H1 (cell line): Measurements from ENCODE around the gene PTX4. TPM values are rescaled to one million over a fixed set of nuclear protein-coding genes. Genes with fewer than 3 reads are reported as not detected.

ENCODE experiments used
- CTCF ChIA-PET: fragments of 300-600 bp; sonication (Branson Sonifier 250); formaldehyde crosslinking; loops from one replicate; lab custom pipeline; 2021; ENCODE audit not compliant: partially characterized antibody; lab: Charles Lee
- POLR2A ChIA-PET: fragments of 300-600 bp; sonication (Branson Sonifier 250); formaldehyde crosslinking; loops from one replicate; lab custom pipeline; 2021; ENCODE audit warnings: inconsistent platforms; ENCODE audit not compliant: partially characterized antibody; lab: Charles Lee
- DNase-seq, 2 experiments: peaks; one replicate each; pipeline versions ENCODE4 v3.0.0 to v3.0.0-alpha.2; 2010 to 2022; ENCODE audit warnings: low spot score in 2 of 2, low read depth in 1 of 2, mixed read lengths in 1 of 2
- FAIRE-seq: peaks from 2 replicates; lab custom pipeline; 2011; peaks lifted over from hg19 to GRCh38; lab: Jason Lieb, UNC
- H2AFZ ChIP-seq: 2 replicates; pipeline ENCODE4 v1.8.1; 2012; ENCODE audit warnings: low read length, inconsistent platforms
- H2AK5ac ChIP-seq: 2 replicates; pipeline ENCODE4 v1.6.1; 2013; ENCODE audit warnings: low read depth, low read length
- H2BK120ac ChIP-seq: replicated peaks from 2 replicates; pipeline ENCODE3; 2013; ENCODE audit warnings: low read depth, low read length, inconsistent platforms
- H2BK12ac ChIP-seq: 2 replicates; pipeline ENCODE4 v1.6.1; 2013; ENCODE audit warnings: low read depth, low read length
- H2BK15ac ChIP-seq: 2 replicates; pipeline ENCODE4 v1.6.1; 2013; ENCODE audit warnings: low read length
- H2BK20ac ChIP-seq: 2 replicates; pipeline ENCODE4 v1.6.1; 2013; ENCODE audit warnings: low read length
- H2BK5ac ChIP-seq: 2 replicates; pipeline ENCODE4 v1.6.1; 2013; ENCODE audit warnings: low read depth, low read length
- H3K14ac ChIP-seq: 2 replicates; pipeline ENCODE4 v1.6.1; 2013; ENCODE audit warnings: inconsistent platforms; ENCODE audit not compliant: insufficient read length
- H3K18ac ChIP-seq: 2 replicates; pipeline ENCODE4 v1.6.1; 2013; ENCODE audit warnings: low read length; ENCODE audit errors: extremely low read depth
- H3K23ac ChIP-seq: 2 replicates; pipeline ENCODE4 v1.6.1; 2013; ENCODE audit warnings: inconsistent platforms; ENCODE audit not compliant: insufficient read length
- H3K23me2 ChIP-seq: 2 replicates; pipeline ENCODE4 v1.6.1; 2013; ENCODE audit warnings: low read depth, low read length
- H3K27ac ChIP-seq: 2 replicates; pipeline ENCODE4 v1.6.1; 2011; ENCODE audit warnings: low read depth, low read length, inconsistent platforms
- H3K27me3 ChIP-seq, 4 experiments: replicated peaks in 1 of 4; 1 replicate in 1 of 4; 2 replicates in 3 of 4; pipeline versions ENCODE4 v1.6.1 to v1.8.1; 2011 to 2013; ENCODE audit warnings: low read length in 3 of 4, mild to moderate bottlenecking in 3 of 4, inconsistent platforms in 2 of 4, mixed read lengths in 2 of 4, moderate library complexity in 1 of 4; ENCODE audit not compliant: control insufficient read depth in 3 of 4, insufficient read depth in 3 of 4; ENCODE audit errors: extremely low read depth in 1 of 4
- H3K36me3 ChIP-seq, 4 experiments: 2 replicates each; pipeline versions ENCODE4 v1.6.1 to v1.8.1; 2011 to 2013; ENCODE audit warnings: mild to moderate bottlenecking in 4 of 4, low read length in 3 of 4, moderate library complexity in 2 of 4, control low read depth in 1 of 4, inconsistent platforms in 1 of 4; ENCODE audit not compliant: insufficient read depth in 4 of 4, control insufficient read depth in 2 of 4
- H3K4ac ChIP-seq: replicated peaks from 2 replicates; pipeline ENCODE3; 2013; ENCODE audit warnings: low read length, low read depth, mixed read lengths, inconsistent platforms; ENCODE audit not compliant: insufficient read length
- H3K4me1 ChIP-seq, 4 experiments: replicated peaks in 1 of 4; 1 replicate in 1 of 4; 2 replicates in 3 of 4; pipeline versions ENCODE4 v1.6.1 to v1.8.1; 2011 to 2013; ENCODE audit warnings: low read length in 3 of 4, inconsistent platforms in 2 of 4, mixed read lengths in 1 of 4; ENCODE audit not compliant: insufficient read depth in 4 of 4, control insufficient read depth in 3 of 4
- H3K4me2 ChIP-seq, 2 experiments: 2 replicates each; pipeline versions ENCODE4 v1.6.1 to v1.8.1; 2011 to 2013; ENCODE audit warnings: low read depth in 2 of 2, low read length in 2 of 2, control low read depth in 1 of 2, inconsistent platforms in 1 of 2, mild to moderate bottlenecking in 1 of 2; ENCODE audit not compliant: insufficient read depth in 1 of 2
- H3K4me3 ChIP-seq, 4 experiments: fragments of 200-600, 300-600 bp in 1 of 4; sonication (generic), shearing (Covaris generic), sonication (Bioruptor Twin) in 1 of 4; 2 replicates each; pipeline versions ENCODE4 v1.5.1 to v1.8.1; 2011 to 2016; ENCODE audit warnings: low read length in 4 of 4, low read depth in 3 of 4, control low read depth in 2 of 4, inconsistent platforms in 2 of 4, mild to moderate bottlenecking in 2 of 4, mixed read lengths in 1 of 4, moderate library complexity in 1 of 4; ENCODE audit not compliant: insufficient read depth in 2 of 4; ENCODE audit errors: extremely low read depth in 1 of 4
- H3K56ac ChIP-seq: replicated peaks from 2 replicates; pipeline ENCODE3; 2013; ENCODE audit warnings: low read depth, mild to moderate bottlenecking, mixed read lengths, low read length, inconsistent platforms; ENCODE audit not compliant: insufficient read length
- H3K79me1 ChIP-seq: 2 replicates; pipeline ENCODE4 v1.6.1; 2013; ENCODE audit warnings: low read depth, low read length, control low read depth
- H3K79me2 ChIP-seq, 2 experiments: 2 replicates each; pipeline versions ENCODE4 v1.6.1 to v1.8.1; 2012 to 2013; ENCODE audit warnings: low read length in 2 of 2, mild to moderate bottlenecking in 2 of 2, inconsistent platforms in 1 of 2; ENCODE audit not compliant: insufficient read depth in 2 of 2, control insufficient read depth in 1 of 2
- H3K9ac ChIP-seq, 4 experiments: replicated peaks in 1 of 4; 1 replicate in 1 of 4; 2 replicates in 3 of 4; pipeline versions ENCODE4 v1.6.1 to v1.8.1; 2011 to 2013; ENCODE audit warnings: low read depth in 3 of 4, low read length in 3 of 4, control low read depth in 2 of 4, mild to moderate bottlenecking in 2 of 4, moderate library complexity in 2 of 4, inconsistent platforms in 1 of 4; ENCODE audit errors: extremely low read depth in 1 of 4
- H3K9me3 ChIP-seq, 2 experiments: 2 replicates each; pipeline versions ENCODE4 v1.6.1 to v1.8.1; 2012 to 2013; ENCODE audit warnings: mild to moderate bottlenecking in 2 of 2, moderate library complexity in 2 of 2, control low read depth in 1 of 2, inconsistent platforms in 1 of 2, low read depth in 1 of 2, low read length in 1 of 2, mixed read lengths in 1 of 2; ENCODE audit not compliant: insufficient read depth in 2 of 2
- H4K20me1 ChIP-seq, 2 experiments: replicated peaks in 1 of 2; 2 replicates each; pipeline versions ENCODE3 to v1.8.1; 2011 to 2013; ENCODE audit warnings: inconsistent platforms in 2 of 2, low read length in 2 of 2, mild to moderate bottlenecking in 1 of 2; ENCODE audit not compliant: insufficient read depth in 2 of 2, control insufficient read depth in 1 of 2
- H4K5ac ChIP-seq: 2 replicates; pipeline ENCODE4 v1.6.1; 2013; ENCODE audit warnings: low read length, low read depth, mixed read lengths, inconsistent platforms; ENCODE audit not compliant: insufficient read length
- H4K8ac ChIP-seq: 2 replicates; pipeline ENCODE4 v1.8.0; 2013; ENCODE audit warnings: mild to moderate bottlenecking, moderate library complexity, low read length, inconsistent platforms; ENCODE audit not compliant: insufficient read depth; ENCODE audit errors: extremely low read depth
- H4K91ac ChIP-seq: replicated peaks from 2 replicates; pipeline ENCODE3; 2013; ENCODE audit warnings: low read length, mixed read lengths, inconsistent platforms; ENCODE audit not compliant: insufficient read length
- CBX8 ChIP-seq: fragments of 300-800, 300-1000 bp; sonication (generic); IDR thresholded peaks from 2 replicates; pipeline ENCODE4 v1.7.1; 2016; ENCODE audit warnings: low read depth, low read length, borderline replicate concordance
- CTBP2 ChIP-seq: IDR thresholded peaks from 2 replicates; pipeline ENCODE4 v1.7.0; 2011; ENCODE audit warnings: borderline replicate concordance, mild to moderate bottlenecking, moderate library complexity, mixed read lengths, low read length; ENCODE audit not compliant: insufficient read depth, insufficient read length
- POLR2A ChIP-seq, 2 experiments: IDR thresholded peaks; 1 replicate in 1 of 2; 2 replicates in 1 of 2; pipeline ENCODE4 v1.6.1; 2011; ENCODE audit warnings: low read depth in 2 of 2, low read length in 2 of 2, mild to moderate bottlenecking in 2 of 2; ENCODE audit errors: control extremely low read depth in 1 of 2
- POLR2AphosphoS5 ChIP-seq: IDR thresholded peaks from 2 replicates; pipeline ENCODE4 v1.6.1; 2011; ENCODE audit warnings: low read depth, low read length
- RBBP5 ChIP-seq: IDR thresholded peaks from 2 replicates; pipeline ENCODE4 v1.7.1; 2012; ENCODE audit warnings: low read depth, mild to moderate bottlenecking, inconsistent platforms, low read length, moderate library complexity, borderline replicate concordance
- SIN3A ChIP-seq, 2 experiments: IDR thresholded peaks in 1 of 2; conservative IDR thresholded peaks in 1 of 2; 2 replicates each; pipeline ENCODE4 v1.6.1; 2011 to 2012; ENCODE audit warnings: low read length in 2 of 2, improper control_type of control experiment in 1 of 2, low read depth in 1 of 2, mild to moderate bottlenecking in 1 of 2
- WGBS, 2 experiments: shearing (Covaris generic) in 1 of 2; methylation state at CpG; one replicate each; pipeline versions ENCODE4 v1.1.6 to v1.1.7; 2013 to 2015; ENCODE audit warnings: low lambda C conversion rate in 2 of 2, mixed read lengths in 2 of 2, inconsistent platforms in 1 of 2, low coverage in 1 of 2, missing lambda C conversion rate in 1 of 2; ENCODE audit not compliant: insufficient replicate concordance in 2 of 2, insufficient coverage in 1 of 2, insufficient read length in 1 of 2; ENCODE audit errors: extremely low coverage in 1 of 2, missing lambda C conversion rate in 1 of 2; 5-methylcytosine and 5-hydroxymethylcytosine counted together
- polyA plus RNA-seq, 7 experiments: library from polyadenylated mRNA; depleted of rRNA in 3 of 7; stranded (reverse) in 5 of 7; unstranded in 2 of 7; fragments of >200 nt in 5 of 7; fragments of 200-250 nt in 2 of 7; gene quantifications; 1 replicate in 5 of 7; 2 replicates in 1 of 7; 4 replicates in 1 of 7; pipeline versions ENCODE4 v1.2.1 to v1.2.3, GENCODE V29; 2011 to 2013; ENCODE audit warnings: missing spikeins in 2 of 7, mixed read lengths in 2 of 7
- total RNA-seq: library from RNA; stranded (reverse); fragmentation: NEBNext Ultra II Directional; extraction: Animal tissue kit (Norgen Biotek cat#: 25700); gene quantifications from 2 replicates; pipeline ENCODE4 v1.2.1, GENCODE V29; 2021

PTX4 gene
- total and polyA plus RNA-seq, 2 of the 8 experiments (the other 6 are each of a cell fraction or from before 2014, with no cell fraction given) = not detected

GRCh38 chr16:1458336-1458976, 30.3 kb downstream of the PTX4 start:
- Histone ChIP-seq H3K79me1 (no peaks in the 10 kb centered on the region; the same call in 1 of the 2 replicates), H4K5ac (no peak overlapping the region), H3K4me2 (no peak overlapping the region), H3K56ac (no peak overlapping the region)
- no peak for TF ChIP-seq POLR2AphosphoS5
- TF ChIP-seq POLR2A (IDR thresholded peaks at IDR 0.05; ENCODE audit: control extremely low read depth in 1 of 2, low read depth in 2 of 2, low read length in 2 of 2) = no peak
- TF ChIP-seq CTBP2 = no peak
- TF ChIP-seq RBBP5 = no peak
- no peak for TF ChIP-seq CBX8
- TF ChIP-seq SIN3A (conservative IDR thresholded peaks at IDR 0.05 in 1 of 2, IDR thresholded peaks at IDR 0.05 in 1 of 2; ENCODE audit: low read depth in 1 of 2, low read length in 2 of 2) = no peak
- TF ChIP-seq, all 59 proteins: peak for 0
- ChIA-PET POLR2A (interaction anchor here (0.6 to 1.0 kb wide), 3 partner anchors 29 to 144 kb away, joined by 3 read pairs; no protein-coding TSS in a partner anchor), CTCF (interaction anchor here (0.6 kb wide), 2 partner anchors 28 to 98 kb away, joined by 3 to 4 read pairs; no protein-coding TSS in a partner anchor)
- Histone ChIP-seq H3K79me2 (no peaks in the 10 kb centered on the region; a peak in 1 of 4 replicates), H3K14ac (no peak overlapping the region), H3K9ac (no peak overlapping the region), H3K4ac (no peak overlapping the region), H3K36me3 (peaks cover 0 to 43% (median 11%) of the 10 kb centered on the region in 4 experiments; a peak in 6 of 8 replicates), H2BK20ac (no peak overlapping the region), H3K4me1 (no peaks in the 10 kb centered on the region), H3K9me3 (no peaks in the 10 kb centered on the region), H3K27ac (no peak overlapping the region), H3K18ac (no peak overlapping the region), H2BK120ac (no peak overlapping the region), H4K20me1 (peaks cover 0 to 8% of the 10 kb centered on the region in 2 experiments), H2AFZ (no peak overlapping the region), H2AK5ac (no peak overlapping the region), H3K23ac (no peak overlapping the region), H4K91ac (no peak overlapping the region), H2BK15ac (no peak overlapping the region), H3K27me3 (no peaks in the 10 kb centered on the region), H4K8ac (no peak overlapping the region), H2BK12ac (no peak overlapping the region), H2BK5ac (no peak overlapping the region), H3K4me3 (no peak overlapping the region), H3K23me2 (no peaks in the 10 kb centered on the region)
- DNase-seq (peak in 1 of 2 experiments; percentile 39), FAIRE-seq (no peak)
- WGBS, 2 experiments = 93% methylated on average over 25 of the region's 26 CpGs; no CpG with 5 or more reads in 1 of the 2 experiments
